Lower leg skin (tissue), 3 donors: ENCODE data around the gene GPRC5D.

Experiments used
- POLR2A ChIP-seq, 2 donors: fragments of 450-650 bp; IDR thresholded peaks; one replicate each; pipeline ENCODE4 v1.6.1; 2016 to 2017; ENCODE audit warnings: antibody characterized with exemption in 2 of 2, mild to moderate bottlenecking in 1 of 2, moderate library complexity in 1 of 2
- TF ChIP-seq, protein P1 (sequence below), 3 donors: fragments of 450-650 bp; IDR thresholded peaks; one replicate each; pipeline ENCODE4 v1.5.1; 2016; ENCODE audit warnings: antibody characterized with exemption in 3 of 3, mild to moderate bottlenecking in 3 of 3, moderate library complexity in 2 of 3

DNA sequence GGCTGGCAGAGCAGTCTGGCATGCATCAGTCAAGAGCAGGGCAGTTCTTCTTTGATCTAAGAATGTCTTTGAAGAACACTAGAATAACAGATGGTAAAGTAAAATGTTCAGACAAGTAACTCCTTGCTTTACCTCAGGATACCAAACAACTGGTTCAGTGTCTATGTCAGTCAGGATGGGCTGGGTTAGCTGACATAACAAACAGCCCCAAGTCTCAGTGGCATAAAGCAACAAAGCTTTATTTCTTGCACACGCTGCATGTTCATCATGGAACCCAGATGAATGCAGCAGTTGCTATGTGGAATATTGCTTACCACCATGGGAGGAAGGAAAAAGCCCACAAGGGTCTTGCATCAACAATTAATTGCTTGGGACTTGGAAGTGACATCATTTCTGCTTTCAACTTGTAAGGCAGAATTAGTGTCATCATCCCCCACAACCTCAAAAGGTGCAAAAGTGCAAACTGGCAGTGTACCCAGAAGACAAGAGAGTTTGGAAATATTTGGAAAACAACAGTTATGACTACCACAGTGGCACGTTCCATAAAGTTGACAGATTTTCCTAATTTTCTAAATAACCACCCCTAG, 21.2 kb downstream of the GPRC5D start:
- no peak for TF ChIP-seq POLR2A (IDR thresholded peaks at IDR 0.05)
- TF ChIP-seq, protein P1, sequence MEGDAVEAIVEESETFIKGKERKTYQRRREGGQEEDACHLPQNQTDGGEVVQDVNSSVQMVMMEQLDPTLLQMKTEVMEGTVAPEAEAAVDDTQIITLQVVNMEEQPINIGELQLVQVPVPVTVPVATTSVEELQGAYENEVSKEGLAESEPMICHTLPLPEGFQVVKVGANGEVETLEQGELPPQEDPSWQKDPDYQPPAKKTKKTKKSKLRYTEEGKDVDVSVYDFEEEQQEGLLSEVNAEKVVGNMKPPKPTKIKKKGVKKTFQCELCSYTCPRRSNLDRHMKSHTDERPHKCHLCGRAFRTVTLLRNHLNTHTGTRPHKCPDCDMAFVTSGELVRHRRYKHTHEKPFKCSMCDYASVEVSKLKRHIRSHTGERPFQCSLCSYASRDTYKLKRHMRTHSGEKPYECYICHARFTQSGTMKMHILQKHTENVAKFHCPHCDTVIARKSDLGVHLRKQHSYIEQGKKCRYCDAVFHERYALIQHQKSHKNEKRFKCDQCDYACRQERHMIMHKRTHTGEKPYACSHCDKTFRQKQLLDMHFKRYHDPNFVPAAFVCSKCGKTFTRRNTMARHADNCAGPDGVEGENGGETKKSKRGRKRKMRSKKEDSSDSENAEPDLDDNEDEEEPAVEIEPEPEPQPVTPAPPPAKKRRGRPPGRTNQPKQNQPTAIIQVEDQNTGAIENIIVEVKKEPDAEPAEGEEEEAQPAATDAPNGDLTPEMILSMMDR (IDR thresholded peaks at IDR 0.05): no peak
